Body of pancreas (tissue), 4 donors: ENCODE data around the gene TENM4.

Experiments
- POLR2A ChIP-seq, 3 donors: fragments of 450-650 bp; IDR thresholded peaks; one replicate each; pipeline ENCODE4 v1.6.1; 2016; ENCODE audit warnings: antibody characterized with exemption in 3 of 3, mild to moderate bottlenecking in 2 of 3
- TF ChIP-seq, protein P1 (sequence below), 7 experiments: fragments of 450-650 bp in 4 of 7; fragments of 200-600 bp in 3 of 7; sonication (generic) in 3 of 7; IDR thresholded peaks; one replicate each; pipeline ENCODE4 v1.5.1; 2016 to 2019; ENCODE audit warnings: antibody characterized with exemption in 7 of 7

DNA sequence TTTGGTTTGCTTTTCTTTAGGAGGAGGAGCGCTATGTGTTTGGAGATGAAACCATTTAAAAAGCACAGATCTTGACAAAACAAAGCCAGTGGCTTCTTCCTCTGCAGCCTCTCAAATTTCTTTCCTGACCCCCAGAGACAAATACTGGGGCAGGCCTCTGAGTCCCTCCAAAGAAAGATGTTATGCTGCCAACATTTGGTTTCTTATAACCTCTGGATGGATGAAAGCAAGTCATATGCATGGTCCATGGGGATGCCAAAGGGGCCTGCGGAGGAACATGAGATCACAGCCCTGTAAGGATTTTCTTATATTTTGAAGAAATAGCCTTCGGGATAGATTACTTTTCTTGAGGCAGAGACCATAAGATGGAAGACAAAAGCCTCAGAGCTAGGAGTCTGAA, 179.1 kb downstream of the TENM4 start:
- TF ChIP-seq, protein P1, sequence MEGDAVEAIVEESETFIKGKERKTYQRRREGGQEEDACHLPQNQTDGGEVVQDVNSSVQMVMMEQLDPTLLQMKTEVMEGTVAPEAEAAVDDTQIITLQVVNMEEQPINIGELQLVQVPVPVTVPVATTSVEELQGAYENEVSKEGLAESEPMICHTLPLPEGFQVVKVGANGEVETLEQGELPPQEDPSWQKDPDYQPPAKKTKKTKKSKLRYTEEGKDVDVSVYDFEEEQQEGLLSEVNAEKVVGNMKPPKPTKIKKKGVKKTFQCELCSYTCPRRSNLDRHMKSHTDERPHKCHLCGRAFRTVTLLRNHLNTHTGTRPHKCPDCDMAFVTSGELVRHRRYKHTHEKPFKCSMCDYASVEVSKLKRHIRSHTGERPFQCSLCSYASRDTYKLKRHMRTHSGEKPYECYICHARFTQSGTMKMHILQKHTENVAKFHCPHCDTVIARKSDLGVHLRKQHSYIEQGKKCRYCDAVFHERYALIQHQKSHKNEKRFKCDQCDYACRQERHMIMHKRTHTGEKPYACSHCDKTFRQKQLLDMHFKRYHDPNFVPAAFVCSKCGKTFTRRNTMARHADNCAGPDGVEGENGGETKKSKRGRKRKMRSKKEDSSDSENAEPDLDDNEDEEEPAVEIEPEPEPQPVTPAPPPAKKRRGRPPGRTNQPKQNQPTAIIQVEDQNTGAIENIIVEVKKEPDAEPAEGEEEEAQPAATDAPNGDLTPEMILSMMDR (IDR thresholded peaks at IDR 0.05), result no peak
- TF ChIP-seq POLR2A (IDR thresholded peaks at IDR 0.05), result no peak
